Testis (tissue), 3 donors: Measurements from ENCODE around the gene AGPAT2. TPM values are rescaled to one million over a fixed set of nuclear protein-coding genes. Genes with fewer than 3 reads are reported as not detected.

Experiments used
- DNase-seq: peaks from one replicate; pipeline ENCODE4 v3.0.0-alpha.2; 2019
- H3K27ac ChIP-seq, 2 donors: fragments of 200-600 bp; sonication (generic); one replicate each; pipeline ENCODE4 v1.5.1; 2019
- H3K27me3 ChIP-seq: fragments of 200-600 bp; sonication (generic); one replicate; pipeline ENCODE4 v1.5.1; 2019
- H3K36me3 ChIP-seq: fragments of 200-600 bp; sonication (generic); one replicate; pipeline ENCODE4 v1.5.1; 2017; ENCODE audit warnings: low read depth; ENCODE audit errors: missing control alignments
- H3K4me1 ChIP-seq: fragments of 200-600 bp; sonication (generic); one replicate; pipeline ENCODE4 v1.5.1; 2019
- H3K4me3 ChIP-seq, 2 donors: fragments of 200-600 bp; sonication (generic); one replicate each; pipeline ENCODE4 v1.5.1; 2017 to 2019
- H3K9me3 ChIP-seq: fragments of 200-600 bp; sonication (generic); one replicate; pipeline ENCODE4 v1.5.1; 2017
- CTCF ChIP-seq, 3 experiments: fragments of 450-650 bp in 2 of 3; fragments of 200-600 bp in 1 of 3; sonication (generic) in 1 of 3; IDR thresholded peaks; one replicate each; pipeline ENCODE4 v1.5.1; 2016 to 2019; ENCODE audit warnings: antibody characterized with exemption in 3 of 3, mild to moderate bottlenecking in 2 of 3, moderate library complexity in 1 of 3
- POLR2A ChIP-seq: fragments of 450-650 bp; IDR thresholded peaks from one replicate; pipeline ENCODE4 v1.6.1; 2017; ENCODE audit warnings: antibody characterized with exemption, mild to moderate bottlenecking, moderate library complexity
- WGBS, 2 donors: methylation state at CpG; one replicate each; pipeline ENCODE4 v1.1.5; 2018; 5-methylcytosine and 5-hydroxymethylcytosine counted together
- intact Hi-C: fragments of 100-400 bp; cut with DNase I; formaldehyde crosslinking; loops from one replicate; pipeline ENCODE4 v1.15.1; 2023; ENCODE audit warnings: low total_unique reads
- polyA plus RNA-seq: library from polyadenylated mRNA; stranded (reverse); fragments of 350-450 nt; fragmentation: Illumina TruSeq; extraction: RNeasy Lipid Tissue Mini Kit (QIAGEN cat#74804); gene quantifications from one replicate; pipeline ENCODE4 v1.2.3, GENCODE V29; 2014; ENCODE audit warnings: low read depth, low replicate concordance; ENCODE audit not compliant: insufficient read depth
- total RNA-seq, 2 donors: library from RNA; depleted of rRNA; stranded (reverse); fragments of >200 nt; gene quantifications; one replicate each; pipeline ENCODE4 v1.2.3, GENCODE V29; 2016

The AGPAT2 gene
- total and polyA plus RNA-seq, 3 donors from 2014 or later = 34.2 to 52.7 (median 46.6) TPM

GRCh38 chr9:136671646-136672430 lies 15.4 kb downstream of the AGPAT2 start:
- Histone ChIP-seq H3K4me3 (no peak overlapping the region), H3K4me1 (no peaks in the 10 kb centered on the region), H3K27ac (no peak overlapping the region), H3K36me3 (no peaks in the 10 kb centered on the region), H3K9me3 (no peaks in the 10 kb centered on the region), H3K27me3 (no peaks in the 10 kb centered on the region)
- no peak for TF ChIP-seq POLR2A
- peak in 2 of 3 experiments; percentile 63 to 85 for TF ChIP-seq CTCF (IDR thresholded peaks at IDR 0.05)
- peak; percentile 49 for DNase-seq
- intact Hi-C loops = no loop called here
- WGBS, 2 donors = 55 to 79% methylated on average over 15 to 18 of the region's 27 CpGs

- no peaks in the 10 kb centered on the region for H3K4me1 ChIP-seq
- no peak overlapping the region for H3K4me3 ChIP-seq
- H3K27me3 ChIP-seq = no peaks in the 10 kb centered on the region
- no peak for TF ChIP-seq CTCF (IDR thresholded peaks at IDR 0.05)
- intact Hi-C loops = no loop called here
- no peak for DNase-seq
- no peaks in the 10 kb centered on the region for H3K9me3 ChIP-seq
- no peak overlapping the region for H3K27ac ChIP-seq
- no peaks in the 10 kb centered on the region for H3K36me3 ChIP-seq
- 49 to 50% methylated on average over 9 to 10 of the region's 12 CpGs for WGBS, 2 donors
Observed at GRCh38 chr9:136671254-136671614, 16.0 kb downstream of the AGPAT2 start.

- Histone ChIP-seq H3K9me3 (no peaks in the 10 kb centered on the region), H3K36me3 (no peaks in the 10 kb centered on the region), H3K27me3 (no peaks in the 10 kb centered on the region), H3K4me3 (no peak overlapping the region), H3K4me1 (no peaks in the 10 kb centered on the region), H3K27ac (no peak overlapping the region)
- DNase-seq = no peak
- TF ChIP-seq POLR2A (no peak), CTCF (IDR thresholded peaks at IDR 0.05) (no peak)
- WGBS, 2 donors = 70 to 74% methylated on average over 16 to 35 of the region's 36 CpGs
- intact Hi-C loops = no loop called here
Observed at GRCh38 chr9:136670576-136671253, 16.5 kb downstream of the AGPAT2 start.

GRCh38 chr9:136669791-136670464 lies 17.3 kb downstream of the AGPAT2 start:
- H3K36me3 ChIP-seq = no peaks in the 10 kb centered on the region
- intact Hi-C loops = no loop called here
- no peak overlapping the region for H3K4me3 ChIP-seq
- no peaks in the 10 kb centered on the region for H3K9me3 ChIP-seq
- H3K27ac ChIP-seq = no peak overlapping the region
- TF ChIP-seq POLR2A (no peak), CTCF (IDR thresholded peaks at IDR 0.05) (no peak)
- DNase-seq = no peak
- no peaks in the 10 kb centered on the region for H3K4me1 ChIP-seq
- no peaks in the 10 kb centered on the region for H3K27me3 ChIP-seq
- WGBS, 2 donors = 61 to 79% methylated on average over 11 to 23 of the region's 23 CpGs
